Mucosa of descending colon (tissue), 3 donors: Measurements from ENCODE around the gene INPP4B. TPM values are rescaled to one million over a fixed set of nuclear protein-coding genes. Genes with fewer than 3 reads are reported as not detected.

ENCODE experiments used
- ATAC-seq: fragments of 200-7000 bp; cut with Tn5 transposase; one replicate; pipeline ENCODE4 v1.9.1; 2020; ENCODE audit warnings: mild to moderate bottlenecking, moderate library complexity
- DNase-seq, 3 donors: peaks; one replicate each; pipeline ENCODE4 v3.0.0-alpha.2; 2020
- H3K36me3 ChIP-seq: fragments of 200-600 bp; one replicate; pipeline ENCODE4 v1.8.0; 2021; ENCODE audit warnings: low read depth, mild to moderate bottlenecking
- H3K4me1 ChIP-seq: fragments of 200-600 bp; one replicate; pipeline ENCODE4 v1.8.0; 2021; ENCODE audit warnings: low read depth, mild to moderate bottlenecking
- H3K4me3 ChIP-seq: fragments of 200-600 bp; one replicate; pipeline ENCODE4 v1.8.0; 2021; ENCODE audit warnings: mild to moderate bottlenecking
- H3K9me3 ChIP-seq: fragments of 200-600 bp; one replicate; pipeline ENCODE4 v1.8.0; 2021; ENCODE audit warnings: mild to moderate bottlenecking
- intact Hi-C, 2 donors: fragments of 100-400 bp; cut with DNase I in 1 of 2; cut with micrococcal nuclease in 1 of 2; formaldehyde crosslinking; loops; one replicate each; pipeline versions ENCODE4 v1.11.0 to v1.11.1; 2022; cut with DNase I, micrococcal nuclease
- total RNA-seq, 3 donors: library from RNA; stranded (reverse); fragmentation: NEBNext Ultra II Directional in 2 of 3; extraction: Animal tissue kit (Norgen Biotek cat#: 25700) in 2 of 3; gene quantifications; one replicate each; pipeline versions ENCODE4 v1.2.1 to v1.2.4, GENCODE V29; 2021 to 2023
- TF ChIP-seq, protein P1 (sequence below): fragments of 200-600 bp; IDR thresholded peaks from one replicate; pipeline ENCODE4 v1.8.0; 2022; ENCODE audit warnings: antibody characterized with exemption, mild to moderate bottlenecking
- donor health status: DM: no; HTN: no; CAD: no; lungs with moderate emphysema.
- donor health status: DM: no; HTN: no; CAD: no.
- donor health status: DM: no; HTN: yes; CAD: no.

INPP4B gene
- total RNA-seq, 3 donors from 2014 or later, result 22.2 to 27.3 (median 24.1) TPM

DNA sequence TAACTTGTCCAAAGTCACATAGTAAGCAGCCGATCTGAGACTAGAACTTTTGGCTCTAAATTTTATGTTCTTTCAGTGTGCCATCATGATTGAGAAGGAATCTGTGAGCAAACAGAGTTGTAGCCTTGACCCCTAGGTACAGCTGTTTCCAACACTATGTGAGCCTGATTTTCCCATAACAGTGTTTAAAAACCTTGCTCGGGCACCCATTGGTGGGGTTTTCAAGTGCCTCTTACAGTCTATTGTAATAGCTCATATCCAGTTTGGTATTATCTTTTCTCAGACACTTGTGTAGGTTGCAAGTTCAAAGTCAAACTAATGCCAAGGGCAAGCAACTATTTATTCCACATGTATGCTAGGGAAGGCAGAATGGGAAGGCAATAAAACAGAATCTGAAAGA lies 467.9 kb downstream of the INPP4B start:
- intact Hi-C loops, result no loop called here
- DNase-seq (no peak), ATAC-seq (no peak)
- Histone ChIP-seq H3K9me3 (no peaks in the 10 kb centered on the region), H3K4me3 (no peak overlapping the region), H3K36me3 (no peaks in the 10 kb centered on the region), H3K4me1 (no peaks in the 10 kb centered on the region)
- TF ChIP-seq, protein P1, sequence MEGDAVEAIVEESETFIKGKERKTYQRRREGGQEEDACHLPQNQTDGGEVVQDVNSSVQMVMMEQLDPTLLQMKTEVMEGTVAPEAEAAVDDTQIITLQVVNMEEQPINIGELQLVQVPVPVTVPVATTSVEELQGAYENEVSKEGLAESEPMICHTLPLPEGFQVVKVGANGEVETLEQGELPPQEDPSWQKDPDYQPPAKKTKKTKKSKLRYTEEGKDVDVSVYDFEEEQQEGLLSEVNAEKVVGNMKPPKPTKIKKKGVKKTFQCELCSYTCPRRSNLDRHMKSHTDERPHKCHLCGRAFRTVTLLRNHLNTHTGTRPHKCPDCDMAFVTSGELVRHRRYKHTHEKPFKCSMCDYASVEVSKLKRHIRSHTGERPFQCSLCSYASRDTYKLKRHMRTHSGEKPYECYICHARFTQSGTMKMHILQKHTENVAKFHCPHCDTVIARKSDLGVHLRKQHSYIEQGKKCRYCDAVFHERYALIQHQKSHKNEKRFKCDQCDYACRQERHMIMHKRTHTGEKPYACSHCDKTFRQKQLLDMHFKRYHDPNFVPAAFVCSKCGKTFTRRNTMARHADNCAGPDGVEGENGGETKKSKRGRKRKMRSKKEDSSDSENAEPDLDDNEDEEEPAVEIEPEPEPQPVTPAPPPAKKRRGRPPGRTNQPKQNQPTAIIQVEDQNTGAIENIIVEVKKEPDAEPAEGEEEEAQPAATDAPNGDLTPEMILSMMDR, result no peak

DNA sequence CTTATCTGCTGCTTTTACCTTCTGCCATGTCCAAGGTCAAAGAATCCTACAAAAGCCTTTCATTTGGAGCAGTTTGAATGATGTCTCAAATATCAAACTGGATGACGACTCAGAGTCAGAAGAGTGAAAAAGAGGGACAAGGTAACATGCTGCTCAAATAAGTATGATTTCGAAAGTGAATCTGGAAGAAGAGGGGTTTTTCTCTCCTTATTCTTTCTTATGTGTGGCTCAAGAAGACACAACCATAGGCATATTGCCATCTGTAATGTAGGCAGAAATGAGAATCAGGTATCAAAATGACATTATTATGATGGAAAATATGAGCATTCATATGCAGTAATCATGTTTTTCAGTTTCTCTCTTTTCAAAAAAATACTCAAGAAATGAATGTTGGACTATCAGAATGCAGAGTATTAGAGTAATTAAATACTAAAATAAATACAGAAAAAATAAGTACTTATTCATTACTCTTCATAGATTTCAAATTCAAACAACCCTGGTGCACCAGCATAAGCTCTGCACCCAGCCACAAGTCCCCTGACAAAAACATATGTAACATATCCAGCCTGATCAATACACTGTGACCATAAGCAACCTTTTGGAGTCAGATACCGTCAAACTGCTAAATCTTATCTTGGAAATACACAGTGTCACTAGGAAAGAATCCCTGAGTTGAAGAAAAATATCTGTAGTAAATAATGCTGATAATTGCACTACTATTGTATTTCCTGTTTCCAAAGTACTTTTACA lies 468.6 kb downstream of the INPP4B start:
- intact Hi-C loops, result no loop called here
- no peak overlapping the region for H3K4me3 ChIP-seq

DNA sequence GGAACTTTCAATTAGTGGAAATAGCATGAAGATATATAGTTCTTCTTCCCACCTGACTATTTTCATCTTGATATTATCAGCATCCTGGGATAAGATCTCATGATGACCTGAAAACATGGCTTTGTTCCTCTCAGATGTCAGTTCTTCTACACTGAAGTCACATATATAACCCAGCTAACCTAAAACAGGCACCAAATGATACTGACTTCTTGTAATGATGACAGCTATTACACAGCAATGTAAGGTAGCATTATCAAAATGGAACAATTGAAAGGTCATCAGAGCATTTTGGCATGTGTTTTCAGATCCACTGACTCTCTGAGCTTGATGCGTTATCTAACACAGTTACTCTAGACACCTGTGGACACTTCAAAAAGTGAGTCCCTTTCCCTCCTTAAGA lies 469.9 kb downstream of the INPP4B start:
- TF ChIP-seq, protein P1, result no peak
- ATAC-seq, result no peak
- DNase-seq, result no peak
- Histone ChIP-seq H3K4me3 (no peak overlapping the region), H3K4me1 (no peaks in the 10 kb centered on the region), H3K9me3 (no peaks in the 10 kb centered on the region), H3K36me3 (no peaks in the 10 kb centered on the region)
- intact Hi-C loops, result no loop called here

More for the DNA sequence above, 468.6 kb downstream of the INPP4B start:
- ATAC-seq (no peak), DNase-seq (no peak)
- no peaks in the 10 kb centered on the region for H3K36me3 ChIP-seq
- no peaks in the 10 kb centered on the region for H3K9me3 ChIP-seq
- TF ChIP-seq, protein P1, result no peak
- H3K4me1 ChIP-seq, result no peaks in the 10 kb centered on the region

DNA sequence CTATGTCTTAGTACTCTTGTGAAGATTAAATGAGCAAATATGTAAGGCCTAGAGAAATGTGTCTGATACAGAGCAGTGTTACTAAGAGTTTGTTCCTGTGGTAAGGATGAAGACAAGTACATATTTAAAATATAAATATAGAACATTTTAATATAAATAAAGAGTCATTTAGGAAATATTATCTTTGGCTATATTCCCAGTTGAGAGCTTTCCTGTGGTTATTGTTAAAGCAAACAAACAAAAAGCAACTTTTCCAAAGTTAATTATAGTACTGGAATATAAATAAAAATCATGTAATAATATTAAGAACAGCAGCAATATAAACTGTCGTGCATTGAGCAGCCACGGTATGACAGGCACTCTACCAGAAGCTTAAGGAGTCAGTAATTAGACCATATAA lies 472.5 kb downstream of the INPP4B start:
- ATAC-seq, result no peak
- TF ChIP-seq, protein P1, result no peak
- intact Hi-C loops, result no loop called here
- no peaks in the 10 kb centered on the region for H3K36me3 ChIP-seq
- DNase-seq, result no peak
- no peaks in the 10 kb centered on the region for H3K4me1 ChIP-seq
- no peak overlapping the region for H3K4me3 ChIP-seq
- H3K9me3 ChIP-seq, result no peaks in the 10 kb centered on the region

DNA sequence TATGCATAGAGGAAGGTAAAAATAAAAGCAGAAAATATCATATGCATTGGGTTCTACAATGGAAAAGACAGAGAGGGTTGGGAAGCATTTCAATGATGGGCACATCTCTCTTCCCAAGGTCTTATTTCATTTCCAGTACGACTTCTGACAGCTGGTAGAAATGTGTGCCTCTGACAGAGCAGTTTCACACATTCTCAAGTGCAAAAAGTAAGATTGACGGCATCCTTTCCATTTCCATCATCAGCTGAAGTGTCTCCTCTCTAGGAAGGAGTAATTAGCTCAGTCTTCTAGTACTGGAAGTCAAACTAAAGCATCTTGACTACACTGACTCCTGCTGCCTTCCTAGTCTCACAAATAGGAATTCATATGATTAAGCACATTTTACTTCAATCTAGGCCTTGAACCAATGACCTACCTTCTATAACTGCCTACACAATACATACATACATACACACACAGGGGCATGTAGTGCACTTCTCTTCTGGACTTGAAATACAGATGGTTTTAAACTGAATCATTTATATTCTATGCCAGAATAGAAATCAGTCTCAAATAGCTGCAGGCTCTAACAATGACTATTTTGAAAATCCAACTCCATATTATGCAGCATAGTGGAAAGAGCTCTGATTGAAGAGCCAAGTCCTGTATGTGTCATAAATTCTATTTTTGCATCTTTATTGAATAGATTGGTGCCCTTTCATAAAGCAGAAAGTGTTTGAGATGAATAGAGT lies 473.4 kb downstream of the INPP4B start:
- intact Hi-C loops, result no loop called here
- ATAC-seq (no peak), DNase-seq (no peak)
- H3K4me3 ChIP-seq, result no peak overlapping the region
- no peaks in the 10 kb centered on the region for H3K4me1 ChIP-seq
- H3K36me3 ChIP-seq, result no peaks in the 10 kb centered on the region
- H3K9me3 ChIP-seq, result no peaks in the 10 kb centered on the region
- TF ChIP-seq, protein P1, result no peak
